Activated T-cell treated with anti-CD3 and anti-CD28 coated beads for 48 hours (primary cell): ENCODE measurements around the gene CAMK4.
A peak's percentile ranks its signal among the peaks of the same experiment; 100 is the strongest.

Experiments
- DNase-seq: peaks from one replicate; pipeline ENCODE4 v3.0.0-alpha.2; 2020; ENCODE audit warnings: low read depth

Gene CAMK4

DNA sequence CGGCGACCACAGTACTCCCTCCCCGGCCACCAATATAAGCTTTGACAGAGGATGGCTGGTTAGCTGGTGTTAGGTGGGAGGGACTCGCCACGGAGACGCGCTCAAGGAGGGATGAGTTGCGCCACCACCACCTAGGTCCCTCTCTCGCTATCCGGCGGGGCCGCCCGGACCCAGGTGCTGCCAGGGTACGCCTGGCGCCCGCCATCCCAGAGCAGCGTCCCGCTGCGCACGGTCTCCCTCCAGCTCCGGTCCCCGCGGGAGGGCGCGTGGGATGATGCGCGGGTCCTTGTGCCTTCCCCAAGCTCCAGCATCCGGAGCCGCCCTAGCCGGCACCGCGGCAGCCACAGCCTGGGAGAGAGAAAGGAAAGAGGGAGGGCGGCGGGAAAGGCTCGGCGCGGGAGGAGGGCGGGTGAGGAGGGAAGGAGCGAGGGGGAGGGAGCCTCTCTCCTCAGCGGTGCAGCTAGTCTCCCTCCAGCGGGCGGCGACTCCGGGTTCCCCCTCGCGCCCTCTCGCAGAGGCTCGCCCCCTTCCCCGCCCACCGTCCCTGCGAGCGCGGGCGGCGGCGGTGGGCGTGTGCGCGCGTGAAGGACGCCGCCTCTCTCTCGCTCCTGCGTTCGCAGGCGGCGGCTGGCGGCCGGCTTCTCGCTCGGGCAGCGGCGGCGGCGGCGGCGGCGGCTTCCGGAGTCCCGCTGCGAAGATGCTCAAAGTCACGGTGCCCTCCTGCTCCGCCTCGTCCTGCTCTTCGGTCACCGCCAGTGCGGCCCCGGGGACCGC is at the start of gene CAMK4:
Gene CAMK4, plus strand, starts transcription at position 598 of the 774 bp plus-strand sequence. Its CDS starts 100 bp downstream, at position 698.
- peak; percentile 60 for DNase-seq

DNA sequence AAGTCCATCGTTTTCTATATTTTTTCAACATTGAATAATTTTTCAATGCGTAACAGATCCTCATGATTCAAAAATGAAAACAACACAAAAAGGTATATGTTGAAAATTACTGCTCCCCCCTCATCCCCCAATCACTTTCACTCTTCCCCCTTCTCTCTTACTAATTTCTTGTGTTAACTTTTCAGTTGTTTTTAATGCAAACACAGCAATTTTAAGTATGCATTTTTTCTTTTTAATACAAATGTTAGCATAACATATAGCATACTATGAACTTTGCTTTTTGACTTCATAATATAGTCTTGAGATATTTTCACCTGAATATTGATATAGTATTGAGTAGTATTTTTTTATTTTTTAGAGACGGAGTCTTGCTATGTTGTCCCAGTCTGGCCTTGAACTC is 41.1 kb upstream of the CAMK4 start:
- DNase-seq: no peak

DNA sequence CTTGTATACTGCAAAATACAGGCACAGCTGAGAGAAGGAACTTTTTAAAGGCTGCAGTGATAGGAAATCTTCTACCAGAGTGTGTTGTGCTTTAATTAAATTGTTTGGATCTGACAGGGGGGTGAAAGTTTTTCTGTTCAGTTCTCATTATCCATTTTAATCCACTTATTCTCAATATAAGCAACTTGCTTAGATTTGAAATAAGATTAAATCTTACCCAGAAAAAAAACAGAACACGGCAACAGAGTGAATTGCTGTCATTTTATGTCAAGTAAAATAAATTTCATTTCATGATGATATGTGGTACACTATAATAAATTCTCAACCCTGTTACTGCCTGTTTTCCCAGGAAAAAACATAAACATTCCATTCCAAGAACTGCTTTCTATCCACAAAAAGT is 37.1 kb upstream of the CAMK4 start:
- no peak for DNase-seq

DNA sequence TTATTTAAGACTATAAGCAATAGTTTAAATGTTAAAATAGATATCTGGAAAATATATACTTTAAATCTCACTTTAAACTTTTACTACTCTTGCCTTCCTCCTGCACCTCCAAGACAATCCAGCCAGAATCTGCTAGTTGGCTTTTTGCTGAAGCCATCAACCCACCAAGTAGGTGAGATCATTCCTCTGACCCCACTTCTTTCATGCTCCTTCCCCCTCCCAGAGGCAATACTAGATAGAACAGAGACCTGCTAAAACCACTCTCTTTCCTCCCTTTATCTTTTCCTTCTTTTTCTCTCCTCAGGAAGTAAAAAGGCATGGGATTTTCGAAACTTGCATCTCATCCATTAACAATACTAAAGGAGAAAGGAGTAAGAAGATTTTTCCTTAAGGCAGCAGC is 30.1 kb upstream of the CAMK4 start:
- no peak for DNase-seq

DNA sequence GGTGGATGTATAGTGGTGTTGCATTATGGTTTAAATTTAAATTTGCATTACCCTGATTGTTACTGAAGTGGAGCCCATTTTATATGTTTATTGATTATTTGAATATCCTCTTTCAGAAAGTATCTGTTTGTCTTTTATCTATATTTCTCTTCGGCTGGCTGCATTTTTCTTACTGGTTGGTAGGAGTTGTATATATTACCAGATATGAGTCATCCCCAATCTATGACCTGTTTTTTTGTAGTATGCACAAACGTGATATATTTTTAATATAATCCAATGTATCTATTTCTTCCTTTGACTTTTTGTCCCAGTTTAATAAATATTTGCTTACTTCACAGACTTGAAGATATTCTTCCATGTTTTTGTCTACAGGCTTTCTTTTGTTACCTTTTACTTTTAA is 29.3 kb upstream of the CAMK4 start:
- no peak for DNase-seq

DNA sequence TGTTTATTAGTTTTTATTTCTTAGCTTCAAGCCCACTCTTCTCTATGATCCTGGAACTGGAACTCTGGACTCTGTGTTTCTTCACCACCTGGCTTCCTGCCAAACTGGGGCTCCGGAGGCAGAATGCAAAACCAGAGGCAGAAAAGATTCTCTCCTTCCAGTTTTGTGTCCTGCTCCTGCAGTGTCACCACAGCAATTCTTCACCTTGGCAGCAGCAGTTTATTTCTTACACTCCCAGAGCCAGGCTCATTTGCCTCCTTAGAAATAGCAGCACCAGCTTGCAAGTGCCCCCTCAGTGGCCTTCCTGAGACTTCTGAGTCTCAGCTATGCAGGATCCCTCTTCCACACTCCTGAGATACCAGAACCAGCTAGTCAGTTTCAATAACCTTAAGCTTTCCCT is 26.7 kb upstream of the CAMK4 start:
- no peak for DNase-seq

DNA sequence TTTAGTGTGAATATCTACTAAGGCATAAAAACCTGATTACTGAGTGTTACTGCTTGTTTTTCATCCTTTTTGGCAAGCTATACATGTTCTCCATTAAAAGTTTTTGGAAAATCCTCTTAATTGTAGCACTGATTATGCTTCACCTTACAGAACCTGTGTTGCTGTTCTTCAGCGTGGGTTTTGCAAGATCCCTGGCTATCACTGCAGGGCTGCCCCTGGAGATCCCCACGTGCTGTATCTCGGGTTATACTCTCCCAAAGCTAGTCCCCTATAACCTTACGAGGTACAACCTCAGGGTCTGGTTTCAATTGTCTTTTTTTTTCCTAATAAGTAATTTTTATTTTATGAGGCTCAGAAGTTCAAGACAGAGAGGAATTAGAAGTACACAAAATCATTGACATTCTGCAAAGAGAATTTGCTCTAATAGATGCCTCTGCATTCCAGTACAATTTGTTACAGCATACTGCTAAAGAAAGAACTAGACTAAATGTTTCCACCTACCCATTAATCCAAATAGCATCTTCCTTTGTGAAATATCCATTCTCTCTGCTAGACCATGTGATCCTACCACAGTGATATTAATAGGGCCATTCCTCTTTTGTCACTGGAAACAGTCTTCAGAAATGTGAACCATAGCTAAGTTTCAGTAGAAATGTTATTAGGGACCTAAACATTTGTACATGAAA is 25.8 kb upstream of the CAMK4 start:
- DNase-seq: no peak

DNA sequence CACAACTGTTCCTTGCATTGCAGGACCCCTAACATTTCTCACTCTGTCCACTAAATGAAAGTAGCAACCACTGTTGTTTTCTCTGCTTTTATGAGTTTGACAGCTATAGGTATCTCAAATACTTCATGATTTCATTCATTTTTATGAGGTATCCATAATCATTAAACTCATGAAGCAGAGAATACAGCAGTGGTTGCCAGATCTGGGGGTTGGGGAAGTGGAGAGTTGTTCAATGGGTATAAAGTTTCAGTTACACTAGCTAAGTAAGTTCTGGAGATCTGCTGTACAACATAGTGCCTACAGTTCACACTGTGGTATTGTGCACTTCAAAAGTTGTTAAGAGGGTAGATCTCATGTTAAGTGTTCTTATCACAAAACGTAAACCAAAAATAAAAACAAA is 23.4 kb upstream of the CAMK4 start:
- no peak for DNase-seq

DNA sequence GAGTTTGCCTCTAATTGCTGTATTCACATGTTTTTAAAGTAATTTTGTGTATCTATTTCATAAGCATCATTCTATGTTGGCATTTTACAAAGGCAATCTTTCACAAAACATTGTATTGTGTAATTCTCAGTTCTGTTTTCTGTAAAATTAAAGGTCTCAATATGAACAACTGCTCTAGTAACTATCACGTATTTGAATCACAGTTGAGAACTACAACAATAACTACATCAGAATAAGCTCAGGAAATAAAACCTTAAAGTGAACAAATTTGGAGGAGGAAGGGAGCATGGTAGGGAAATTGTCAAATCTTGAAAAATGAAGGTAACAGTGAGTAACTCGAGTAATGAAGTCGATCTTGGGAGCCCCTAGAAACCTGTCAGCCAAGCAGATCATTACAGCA is 22.5 kb upstream of the CAMK4 start:
- DNase-seq: no peak

DNA sequence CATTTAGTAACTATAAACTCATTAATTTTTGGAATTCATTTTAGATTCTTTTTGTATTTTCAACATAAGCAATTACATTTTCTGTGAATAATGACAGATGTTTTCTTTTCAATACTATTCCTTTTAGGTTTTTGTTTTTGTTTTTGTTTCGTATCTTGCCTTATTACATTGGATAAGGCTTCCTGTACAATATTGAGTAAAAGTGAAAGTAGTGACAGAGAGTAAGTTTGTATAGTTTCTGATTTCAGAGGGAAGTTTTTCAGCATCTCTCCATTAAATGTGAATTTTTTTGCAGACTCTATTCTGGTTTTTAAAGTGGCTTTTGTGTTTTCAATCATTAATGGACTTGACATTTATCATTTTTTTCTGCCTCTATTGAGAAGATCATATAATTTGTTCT is 12.8 kb upstream of the CAMK4 start:
- DNase-seq: no peak

DNA sequence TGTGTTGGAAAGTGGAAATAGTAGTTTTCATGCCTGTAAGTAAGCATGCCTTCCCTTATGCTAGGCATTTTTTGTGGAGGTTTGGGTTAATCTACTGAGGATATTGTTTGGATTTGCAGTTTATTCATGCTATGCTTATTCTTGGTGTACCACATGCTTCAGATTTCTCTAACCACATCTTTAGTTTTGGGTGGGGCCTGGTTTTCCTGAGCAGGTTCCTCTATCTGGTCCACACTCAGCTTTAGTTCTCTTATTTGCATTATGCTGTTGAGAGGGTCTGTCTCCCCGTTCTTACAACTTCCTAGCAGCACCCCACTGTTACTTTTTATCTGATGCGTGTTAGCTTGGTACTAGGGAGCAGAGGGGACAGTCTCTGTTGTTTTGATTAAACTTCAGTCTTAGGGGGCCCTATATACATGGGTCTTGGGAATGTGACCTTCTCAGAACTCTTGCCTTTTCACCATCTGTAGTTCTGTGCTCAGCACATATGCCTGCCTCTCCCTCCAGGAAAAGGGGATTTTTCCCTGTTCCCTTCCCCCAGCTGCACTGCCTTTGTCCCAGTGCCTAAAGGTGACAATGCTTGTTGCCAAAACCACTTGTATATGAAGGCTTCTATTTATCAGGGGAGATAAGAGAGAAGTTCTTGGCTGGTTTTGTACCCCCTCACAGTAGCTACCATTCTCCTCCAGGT is 10.0 kb upstream of the CAMK4 start:
- DNase-seq: no peak

DNA sequence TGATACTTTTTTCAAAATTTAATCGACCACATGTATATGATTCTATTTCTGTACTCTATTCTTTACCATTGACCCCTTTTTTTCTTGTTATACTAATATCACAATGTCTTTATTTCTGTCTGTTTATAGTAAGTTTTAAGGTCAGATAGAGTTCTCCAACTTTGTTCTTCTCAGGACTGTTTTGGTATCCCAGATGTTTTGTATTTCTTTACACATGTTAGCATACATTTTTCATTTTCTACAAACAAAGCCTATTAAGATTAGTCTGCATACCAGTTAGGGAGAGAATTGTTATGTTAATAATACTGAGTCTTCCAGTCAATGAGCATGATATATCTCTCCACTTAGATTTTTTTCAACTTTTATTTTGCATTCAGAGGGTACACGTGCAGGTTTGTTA is 8.2 kb upstream of the CAMK4 start:
- no peak for DNase-seq

DNA sequence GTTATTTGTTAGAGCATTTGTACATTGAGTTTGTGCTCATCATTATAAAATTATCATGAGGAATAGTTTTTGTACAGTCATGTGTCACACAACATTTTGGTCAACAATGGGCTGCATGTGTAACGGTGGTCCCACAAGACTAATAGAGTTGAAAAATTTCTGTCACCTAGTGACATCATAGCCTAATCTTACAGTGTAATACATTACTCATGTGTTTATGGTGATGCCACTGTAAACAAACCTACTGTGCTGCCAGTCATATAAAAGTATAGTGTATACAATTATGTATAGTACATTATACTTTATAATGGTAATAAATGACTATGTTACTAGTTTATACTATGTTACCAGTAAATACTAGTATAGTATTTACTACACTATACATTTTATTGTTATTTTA is 3.0 kb upstream of the CAMK4 start:
- no peak for DNase-seq

DNA sequence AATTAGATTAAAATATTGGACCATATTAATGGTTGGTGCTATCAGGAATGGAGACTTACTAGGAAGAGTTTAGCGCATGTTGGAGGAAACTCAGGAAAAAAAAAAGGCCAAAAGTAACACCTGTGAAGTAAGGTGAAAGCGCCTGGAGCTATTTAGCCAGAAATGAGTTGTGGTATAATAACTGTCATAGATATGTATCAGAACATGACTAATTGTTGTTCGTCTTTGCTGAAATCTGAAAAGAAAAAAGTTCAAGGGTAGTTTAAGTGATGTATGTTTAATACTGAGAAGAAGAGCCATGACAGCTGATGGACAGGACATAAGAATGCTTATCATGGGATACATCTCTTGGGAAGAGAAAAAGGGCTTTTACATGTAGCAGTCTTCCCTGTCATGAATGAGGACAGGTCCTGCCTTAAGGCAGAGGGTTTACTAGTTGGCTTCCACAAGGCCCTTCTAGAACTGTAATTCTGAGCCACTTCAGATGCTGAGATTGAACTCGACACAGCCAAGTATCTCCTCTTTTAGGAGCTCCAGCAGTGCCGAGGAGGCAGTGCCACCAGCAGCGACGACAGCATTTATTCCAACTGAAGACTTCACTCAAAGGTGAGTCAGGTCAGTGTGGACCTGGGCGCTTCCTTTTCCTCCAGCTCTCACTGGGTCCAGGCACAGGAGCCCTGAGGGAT is 940 bp upstream of the CAMK4 start:
- DNase-seq: no peak

DNA sequence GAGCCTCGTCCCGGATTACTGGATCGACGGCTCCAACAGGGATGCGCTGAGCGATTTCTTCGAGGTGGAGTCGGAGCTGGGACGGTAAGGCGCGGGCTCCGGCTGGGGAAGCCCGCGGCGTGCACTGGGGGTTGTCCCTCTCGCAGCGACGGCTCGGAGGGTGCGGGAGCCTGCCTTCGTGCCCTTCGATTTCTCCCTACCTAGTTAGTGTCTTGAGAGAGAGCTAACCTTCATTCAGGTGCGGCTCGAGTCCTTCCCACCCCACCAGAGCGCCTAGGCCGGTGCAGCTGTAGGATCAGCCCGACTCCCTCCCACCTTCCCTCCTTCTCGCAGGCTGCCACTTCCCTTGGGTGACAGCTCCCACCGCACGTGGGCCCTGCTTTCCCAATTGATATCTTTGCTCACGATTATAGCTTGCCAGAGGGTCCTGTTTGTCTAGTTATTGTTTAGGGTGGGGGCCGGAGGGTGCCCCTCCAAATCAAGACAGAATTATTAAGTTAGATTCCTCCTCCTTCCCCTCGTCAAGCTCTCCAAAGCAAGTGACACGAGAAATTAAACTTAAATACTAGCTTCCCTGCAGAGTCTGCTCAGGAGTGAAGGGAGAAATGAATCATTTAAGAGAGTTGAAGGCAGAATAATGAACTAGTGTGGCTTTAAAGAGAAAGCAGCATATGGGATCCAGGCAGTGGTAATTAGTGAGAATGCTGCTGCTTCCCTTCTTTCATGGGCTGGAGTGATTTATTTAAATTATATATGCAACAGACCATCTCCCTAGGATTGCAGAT is 569 bp downstream of the CAMK4 start:
- DNase-seq: no peak

DNA sequence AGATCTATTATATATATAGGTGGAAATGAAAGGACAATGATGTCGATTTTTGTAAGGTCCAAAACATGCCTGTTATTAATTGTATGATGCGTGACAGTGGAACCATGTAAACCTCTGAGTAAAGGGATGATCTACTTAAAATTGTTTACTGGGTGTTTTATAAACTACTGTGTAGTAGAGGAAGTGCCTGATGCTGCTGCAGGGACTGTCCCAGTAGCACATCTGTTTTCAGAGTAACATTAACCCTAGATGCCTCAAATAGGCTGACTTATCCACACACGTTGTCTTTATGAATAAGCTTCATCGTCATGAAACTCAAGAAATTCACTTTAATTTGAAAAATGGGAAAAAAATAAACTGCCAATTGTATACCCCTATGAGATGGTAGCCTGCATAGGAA is 1.7 kb downstream of the CAMK4 start:
- no peak for DNase-seq

DNA sequence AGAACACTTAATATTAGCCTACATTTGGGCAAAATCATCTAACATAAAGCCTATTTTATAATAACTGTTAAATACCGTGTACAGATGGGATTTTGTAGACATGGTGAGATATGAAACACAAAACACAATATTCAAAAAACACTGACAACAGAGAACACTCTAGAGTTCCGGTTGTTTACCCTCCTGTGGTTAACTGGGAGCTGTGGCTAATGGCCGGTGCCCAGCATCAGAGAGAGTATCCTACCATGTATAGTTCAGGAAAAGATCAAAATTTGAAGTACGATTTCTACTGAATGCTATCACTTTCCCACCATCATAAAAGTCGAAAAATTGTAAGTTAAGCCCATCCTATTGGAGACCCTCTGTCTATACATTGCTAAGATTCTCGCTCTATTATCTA is 2.4 kb downstream of the CAMK4 start:
- no peak for DNase-seq

DNA sequence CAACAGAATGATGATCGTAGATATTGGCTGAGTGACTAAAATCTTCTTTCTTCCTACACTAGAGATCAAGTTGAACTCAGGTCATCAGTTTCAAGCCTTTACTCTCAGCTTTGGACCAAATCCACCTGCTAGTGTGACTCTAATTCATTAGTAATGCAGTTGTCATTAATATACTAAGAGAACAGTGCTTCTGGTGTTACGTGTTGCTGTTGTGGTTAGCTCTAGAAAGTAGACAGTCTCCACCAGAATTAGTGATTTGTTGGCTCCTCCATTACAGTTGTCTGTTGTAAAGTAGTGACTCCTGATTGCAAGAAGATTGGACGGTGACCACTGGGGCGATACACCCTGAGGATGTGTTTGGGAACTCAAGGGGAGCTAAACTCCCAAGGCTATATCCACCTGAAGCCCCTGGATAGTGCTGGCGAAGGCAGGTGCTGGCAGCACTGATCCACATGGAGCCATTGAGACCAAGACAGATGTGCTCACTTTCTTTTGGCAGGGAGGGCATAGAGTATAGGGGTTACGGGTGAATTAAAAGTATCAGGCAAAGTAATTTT is 3.1 kb downstream of the CAMK4 start:
- no peak for DNase-seq

DNA sequence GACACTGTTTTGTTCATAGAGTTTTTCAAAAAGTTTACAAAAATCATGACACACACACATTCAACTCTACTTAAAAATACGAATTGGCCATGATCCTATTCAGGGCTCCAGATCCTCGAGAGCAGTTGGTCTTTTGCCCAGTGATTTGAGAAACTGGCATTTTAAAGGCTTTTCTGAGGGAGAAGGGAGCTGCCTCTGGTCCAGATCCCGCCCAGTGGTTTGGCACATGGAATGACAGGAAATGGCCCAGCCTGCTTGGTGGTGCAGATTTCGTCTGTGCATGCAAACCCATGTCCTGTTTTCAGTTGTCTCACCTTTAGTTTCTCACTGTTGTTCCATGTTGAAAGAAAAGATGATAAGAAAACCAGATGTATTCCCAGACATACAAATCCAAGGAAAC is 3.6 kb downstream of the CAMK4 start:
- DNase-seq: no peak

DNA sequence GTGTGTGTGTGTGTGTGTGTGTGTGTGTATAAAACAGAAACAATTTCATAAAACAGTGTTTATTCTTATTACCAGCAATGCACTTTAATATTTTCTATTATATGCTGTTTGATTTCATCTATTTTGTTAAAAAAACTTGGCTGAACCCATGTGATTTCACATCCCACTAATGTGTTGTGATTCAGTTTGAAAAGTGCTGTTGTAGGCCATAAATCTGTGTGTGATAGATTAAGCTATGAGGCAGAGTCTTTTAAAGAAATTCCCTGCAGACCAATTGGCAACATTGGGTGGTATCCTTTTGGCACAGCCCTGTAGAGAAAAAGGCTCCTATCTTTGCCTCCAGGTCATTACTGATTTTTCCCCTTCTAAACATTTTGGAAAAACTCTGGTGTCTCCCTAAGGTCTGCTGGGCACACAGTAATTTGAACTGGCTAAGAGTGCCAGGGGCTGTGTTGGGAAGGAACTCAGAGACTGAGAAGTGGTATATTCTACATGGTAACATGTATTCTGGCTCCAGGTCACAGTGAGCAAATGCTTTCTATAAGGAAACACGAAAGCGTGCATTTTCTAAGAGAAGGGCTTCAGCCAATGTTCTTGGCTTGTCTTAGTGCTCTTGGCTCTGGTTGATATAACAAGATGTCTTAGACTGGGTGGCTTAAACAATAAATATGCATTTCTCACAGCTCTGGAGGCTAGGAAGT is 4.5 kb downstream of the CAMK4 start:
- DNase-seq: no peak
